Measurements from ENCODE around the gene AGR3.

DNA sequence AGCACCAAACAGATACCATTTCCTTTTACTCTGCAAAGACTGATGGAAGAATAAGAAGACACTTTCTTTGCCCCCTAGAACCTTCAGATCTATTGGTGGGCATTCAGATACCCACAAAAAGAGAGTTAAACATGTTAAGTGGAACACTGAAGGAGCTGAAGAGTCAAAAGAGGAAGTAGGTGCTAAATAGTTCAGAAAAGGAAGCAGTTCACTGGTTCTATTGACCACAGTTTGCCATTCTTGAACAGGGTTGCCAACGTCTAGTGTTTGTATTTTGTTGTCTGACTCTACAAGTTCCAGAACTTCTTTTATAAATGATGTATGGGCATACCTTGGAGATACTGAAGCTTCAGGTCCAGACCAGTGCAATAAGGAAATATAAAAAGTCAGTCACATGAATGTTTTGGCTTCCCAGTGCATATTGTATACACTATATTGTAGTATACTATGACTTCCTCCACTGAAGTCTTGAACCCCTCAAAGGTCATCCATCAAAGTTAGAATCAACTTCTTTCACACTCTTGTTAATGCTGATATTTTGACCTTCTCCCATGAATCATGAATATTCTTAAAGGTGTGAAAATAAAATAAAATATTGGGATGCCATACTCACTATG, 47.5 kb upstream of the AGR3 start:
- TF ChIP-seq SUZ12 (IDR thresholded peaks at IDR 0.05), result no peak
- TF ChIP-seq NFRKB (IDR thresholded peaks at IDR 0.05), result no peak
- no peak for TF ChIP-seq PKNOX1 (IDR thresholded peaks at IDR 0.05)
- TF ChIP-seq FOXA1 (IDR thresholded peaks at IDR 0.05), result no peak
